ENCODE data around the gene TUT4. TPM values are rescaled to one million over a fixed set of nuclear protein-coding genes. Genes with fewer than 3 reads are reported as not detected.

TUT4 gene
- total and polyA plus RNA-seq, 2 donors (not counting 3 experiments of a cell fraction or from before 2014, with no cell fraction given): 24.7 to 41.2 TPM

- BruUV-seq (replicated peaks): no TSS peak
- H3K27ac ChIP-seq (ENCODE audit: insufficient read depth, low read depth, low read length): no peak overlapping the region
- DNase-seq (ENCODE audit: low read depth, low spot score) (no peak), FAIRE-seq (no peak)
- peaks cover 2% of the 10 kb centered on the region for H3K79me2 ChIP-seq (ENCODE audit: control insufficient read depth, insufficient read depth, low read length)
- no peak overlapping the region for H3K4me3 ChIP-seq (replicated peaks in 1 of 3; ENCODE audit: insufficient read depth in 1 of 3, low read depth in 1 of 3, low read length in 3 of 3)
- intact Hi-C loops (cut with micrococcal nuclease): no loop called here
- no peak overlapping the region for H2AFZ ChIP-seq (ENCODE audit: low read depth, low read length)
- no peak overlapping the region for H3K4me2 ChIP-seq (ENCODE audit: insufficient read depth, low read length)
- no peaks in the 10 kb centered on the region for H3K4me1 ChIP-seq (ENCODE audit: control insufficient read depth, extremely low read depth, insufficient read depth, low read length)
- no peak overlapping the region for H3K9ac ChIP-seq (replicated peaks; ENCODE audit: extremely low read depth, insufficient read depth, low read length)
- no peaks in the 10 kb centered on the region for H4K20me1 ChIP-seq (replicated peaks; ENCODE audit: control insufficient read depth, extremely low read depth, insufficient read depth, low read length)
- H3K36me3 ChIP-seq (ENCODE audit: control insufficient read depth in 2 of 2, extremely low read depth in 1 of 2, insufficient read depth in 2 of 2, low read length in 2 of 2): peaks cover 23 to 35% of the 10 kb centered on the region in 2 experiments
- dilution Hi-C loops (cut with MboI; ENCODE audit: extremely low pct_ligation_motif_present, low sequenced_read_pairs): no loop called here
- no peaks in the 10 kb centered on the region for H3K9me3 ChIP-seq (replicated peaks; ENCODE audit: control insufficient read depth, insufficient read depth, low read length)
- TF ChIP-seq FOS (IDR thresholded peaks at IDR 0.05; ENCODE audit: borderline replicate concordance, insufficient read depth, low read length): no peak
- no peak for TF ChIP-seq GATA2 (IDR thresholded peaks at IDR 0.05; ENCODE audit: insufficient read depth, insufficient read length, low read depth, low read length)
- no peak for TF ChIP-seq JUN (IDR thresholded peaks at IDR 0.05; ENCODE audit: borderline replicate concordance, insufficient read depth, insufficient read length, low read depth)
- TF ChIP-seq, protein P1, sequence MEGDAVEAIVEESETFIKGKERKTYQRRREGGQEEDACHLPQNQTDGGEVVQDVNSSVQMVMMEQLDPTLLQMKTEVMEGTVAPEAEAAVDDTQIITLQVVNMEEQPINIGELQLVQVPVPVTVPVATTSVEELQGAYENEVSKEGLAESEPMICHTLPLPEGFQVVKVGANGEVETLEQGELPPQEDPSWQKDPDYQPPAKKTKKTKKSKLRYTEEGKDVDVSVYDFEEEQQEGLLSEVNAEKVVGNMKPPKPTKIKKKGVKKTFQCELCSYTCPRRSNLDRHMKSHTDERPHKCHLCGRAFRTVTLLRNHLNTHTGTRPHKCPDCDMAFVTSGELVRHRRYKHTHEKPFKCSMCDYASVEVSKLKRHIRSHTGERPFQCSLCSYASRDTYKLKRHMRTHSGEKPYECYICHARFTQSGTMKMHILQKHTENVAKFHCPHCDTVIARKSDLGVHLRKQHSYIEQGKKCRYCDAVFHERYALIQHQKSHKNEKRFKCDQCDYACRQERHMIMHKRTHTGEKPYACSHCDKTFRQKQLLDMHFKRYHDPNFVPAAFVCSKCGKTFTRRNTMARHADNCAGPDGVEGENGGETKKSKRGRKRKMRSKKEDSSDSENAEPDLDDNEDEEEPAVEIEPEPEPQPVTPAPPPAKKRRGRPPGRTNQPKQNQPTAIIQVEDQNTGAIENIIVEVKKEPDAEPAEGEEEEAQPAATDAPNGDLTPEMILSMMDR (IDR thresholded peaks at IDR 0.05; ENCODE audit: extremely low read depth in 1 of 2, insufficient read depth in 1 of 2, low read depth in 1 of 2, low read length in 2 of 2): no peak
- TF ChIP-seq MYC (IDR thresholded peaks at IDR 0.05; ENCODE audit: low read depth, low read length): no peak
- TF ChIP-seq, protein P2, sequence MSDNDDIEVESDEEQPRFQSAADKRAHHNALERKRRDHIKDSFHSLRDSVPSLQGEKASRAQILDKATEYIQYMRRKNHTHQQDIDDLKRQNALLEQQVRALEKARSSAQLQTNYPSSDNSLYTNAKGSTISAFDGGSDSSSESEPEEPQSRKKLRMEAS (IDR thresholded peaks at IDR 0.05; ENCODE audit: insufficient read depth, insufficient read length): no peak
- TF ChIP-seq POLR2AphosphoS5 (IDR thresholded peaks at IDR 0.05; ENCODE audit: insufficient read depth, low read depth, low read length): no peak
- no peak for TF ChIP-seq EZH2 (IDR thresholded peaks at IDR 0.05; ENCODE audit: borderline replicate concordance, low read depth, low read length, severe bottlenecking)
- TF ChIP-seq POLR2A (IDR thresholded peaks at IDR 0.05; ENCODE audit: low read depth, low read length): no peak
- H3K9me1 ChIP-seq (replicated peaks; ENCODE audit: control insufficient read depth, extremely low read depth, insufficient read depth, low read length): no peaks in the 10 kb centered on the region
- no peaks in the 10 kb centered on the region for H3K27me3 ChIP-seq (ENCODE audit: control insufficient read depth in 2 of 2, insufficient read depth in 2 of 2, low read length in 2 of 2)
- ChIA-PET POLR2A (no interaction called here), CTCF (interaction anchor here (0.6 to 1.1 kb wide), 2 partner anchors 273 to 1394 kb away, joined by 3 read pairs; no protein-coding TSS in a partner anchor)
Observed at GRCh38 chr1:52413410-52413989, 139.4 kb downstream of the TUT4 start.

Measured in endothelial cell of umbilical vein (primary cell).